ENCODE results near the gene BARHL1. TPM values are rescaled to one million over a fixed set of nuclear protein-coding genes. Genes with fewer than 3 reads are reported as not detected.

The BARHL1 gene
- polyA plus RNA-seq, 1 donor (not counting 4 experiments of a cell fraction or from before 2014, with no cell fraction given) = not detected

DNA sequence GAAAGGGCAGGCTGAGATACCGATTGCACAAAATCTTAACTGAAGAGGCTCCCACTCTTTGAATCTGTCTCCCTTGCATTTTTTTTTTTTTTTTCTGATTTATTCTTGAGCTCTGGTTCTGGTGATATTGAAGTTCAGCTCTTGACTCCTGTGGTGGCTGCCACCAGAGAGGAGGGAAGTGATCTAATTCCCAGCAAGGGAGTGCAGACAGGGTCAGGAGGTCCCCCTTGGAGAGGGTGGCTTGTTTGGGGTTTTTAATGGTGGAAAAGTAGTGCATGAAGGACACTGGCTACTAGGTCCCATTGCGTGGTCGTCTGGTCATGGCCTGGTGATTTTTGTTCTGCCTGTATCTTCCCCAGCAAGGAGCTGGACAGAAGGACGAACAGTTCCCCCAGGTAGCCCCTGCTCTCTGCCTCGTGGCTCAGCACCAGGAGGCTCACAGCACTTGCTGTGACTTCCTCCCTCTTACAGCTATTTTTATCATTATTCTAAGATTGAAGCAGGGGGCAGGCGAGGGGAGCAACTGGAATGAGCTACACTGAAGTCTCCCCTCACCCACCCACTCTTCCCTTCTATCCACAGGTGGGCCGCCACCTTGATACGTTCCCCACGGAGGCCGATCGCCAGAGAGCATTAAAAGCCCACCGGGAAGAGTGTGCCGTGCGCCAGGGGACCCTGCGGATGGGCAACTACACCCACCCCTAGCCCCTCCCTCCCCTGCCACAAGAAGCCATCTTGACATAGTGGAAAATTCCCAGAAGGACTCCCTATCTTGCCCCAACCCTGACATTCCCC, 10.4 kb upstream of the BARHL1 start:
- no peak overlapping the region for H3K27ac ChIP-seq (ENCODE audit: control insufficient read depth, insufficient read depth, low read length)
- DNase-seq (ENCODE audit: low read depth, low spot score) (no peak), FAIRE-seq (no peak)
- no peak overlapping the region for H2AFZ ChIP-seq (ENCODE audit: control insufficient read depth, low read length)
- H4K20me1 ChIP-seq (ENCODE audit: control insufficient read depth, extremely low read depth, insufficient read depth, low read length) = peaks cover 5% of the 10 kb centered on the region
- peaks cover 25% of the 10 kb centered on the region for H3K27me3 ChIP-seq (ENCODE audit: control insufficient read depth, extremely low read depth, insufficient read depth, low read length)
- dilution Hi-C loops (cut with MboI; ENCODE audit: extremely low pct_ligation_motif_present, low sequenced_read_pairs) = no loop called here
- no peak for TF ChIP-seq EZH2 (IDR thresholded peaks at IDR 0.05; ENCODE audit: low read length)
- TF ChIP-seq, protein P1, sequence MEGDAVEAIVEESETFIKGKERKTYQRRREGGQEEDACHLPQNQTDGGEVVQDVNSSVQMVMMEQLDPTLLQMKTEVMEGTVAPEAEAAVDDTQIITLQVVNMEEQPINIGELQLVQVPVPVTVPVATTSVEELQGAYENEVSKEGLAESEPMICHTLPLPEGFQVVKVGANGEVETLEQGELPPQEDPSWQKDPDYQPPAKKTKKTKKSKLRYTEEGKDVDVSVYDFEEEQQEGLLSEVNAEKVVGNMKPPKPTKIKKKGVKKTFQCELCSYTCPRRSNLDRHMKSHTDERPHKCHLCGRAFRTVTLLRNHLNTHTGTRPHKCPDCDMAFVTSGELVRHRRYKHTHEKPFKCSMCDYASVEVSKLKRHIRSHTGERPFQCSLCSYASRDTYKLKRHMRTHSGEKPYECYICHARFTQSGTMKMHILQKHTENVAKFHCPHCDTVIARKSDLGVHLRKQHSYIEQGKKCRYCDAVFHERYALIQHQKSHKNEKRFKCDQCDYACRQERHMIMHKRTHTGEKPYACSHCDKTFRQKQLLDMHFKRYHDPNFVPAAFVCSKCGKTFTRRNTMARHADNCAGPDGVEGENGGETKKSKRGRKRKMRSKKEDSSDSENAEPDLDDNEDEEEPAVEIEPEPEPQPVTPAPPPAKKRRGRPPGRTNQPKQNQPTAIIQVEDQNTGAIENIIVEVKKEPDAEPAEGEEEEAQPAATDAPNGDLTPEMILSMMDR (optimal IDR thresholded peaks at IDR 0.05 in 1 of 3, IDR thresholded peaks at IDR 0.05 in 1 of 3, conservative IDR thresholded peaks at IDR 0.05 in 1 of 3; ENCODE audit: extremely low read depth in 1 of 3, insufficient read depth in 2 of 3, low read length in 3 of 3) = no peak
- no peaks in the 10 kb centered on the region for H3K4me1 ChIP-seq (ENCODE audit: control insufficient read depth, extremely low read depth, insufficient read depth, low read length)
- no peaks in the 10 kb centered on the region for H3K9me1 ChIP-seq (ENCODE audit: control insufficient read depth, extremely low read depth, insufficient read depth, low read length)
- H3K79me2 ChIP-seq (ENCODE audit: control insufficient read depth, insufficient read depth, low read length) = no peaks in the 10 kb centered on the region
- H3K36me3 ChIP-seq (ENCODE audit: control insufficient read depth in 2 of 2, extremely low read depth in 1 of 2, insufficient read depth in 2 of 2, low read length in 2 of 2) = no peaks in the 10 kb centered on the region
- H3K4me3 ChIP-seq (ENCODE audit: control insufficient read depth in 2 of 3, extremely low read depth in 1 of 3, insufficient read depth in 2 of 3, low read depth in 1 of 3, low read length in 3 of 3) = no peak overlapping the region
- no peak overlapping the region for H3K4me2 ChIP-seq (ENCODE audit: control insufficient read depth, extremely low read depth, insufficient read depth, low read depth, low read length)
- no peaks in the 10 kb centered on the region for H3K9me3 ChIP-seq (ENCODE audit: control insufficient read depth, low read depth, low read length)
- H3K9ac ChIP-seq (ENCODE audit: control insufficient read depth, extremely low read depth, insufficient read depth, low read length) = no peak overlapping the region

DNA sequence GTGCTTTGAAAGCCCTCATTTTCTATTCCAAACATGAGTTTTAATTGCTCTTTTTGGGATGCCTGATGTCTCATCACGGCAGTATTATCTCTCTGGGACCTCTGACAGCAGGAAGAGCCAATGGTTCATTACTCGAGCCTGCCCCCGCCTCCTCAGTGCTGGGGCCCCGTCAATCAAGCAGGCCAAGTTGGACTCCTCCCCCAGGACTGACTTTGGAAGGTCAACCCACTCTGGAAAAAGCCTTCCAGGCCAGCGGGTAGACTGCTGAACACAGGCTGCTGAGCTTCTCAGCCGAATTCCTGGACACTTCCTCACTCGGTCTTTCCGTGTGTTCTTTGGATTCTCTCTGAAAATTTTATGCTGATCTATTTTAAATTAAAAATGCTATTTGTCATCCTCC, 9.5 kb upstream of the BARHL1 start:
- dilution Hi-C loops (cut with MboI; ENCODE audit: extremely low pct_ligation_motif_present, low sequenced_read_pairs) = no loop called here
- FAIRE-seq = no peak

More for the DNA sequence above, 9.5 kb upstream of the BARHL1 start:
- H3K4me2 ChIP-seq (ENCODE audit: control insufficient read depth, extremely low read depth, insufficient read depth, low read depth, low read length) = no peak overlapping the region
- no peaks in the 10 kb centered on the region for H3K4me1 ChIP-seq (ENCODE audit: control insufficient read depth, extremely low read depth, insufficient read depth, low read length)
- no peaks in the 10 kb centered on the region for H3K9me3 ChIP-seq (ENCODE audit: control insufficient read depth, low read depth, low read length)
- no peak for DNase-seq (ENCODE audit: low read depth, low spot score)
- peaks cover 32% of the 10 kb centered on the region for H3K27me3 ChIP-seq (ENCODE audit: control insufficient read depth, extremely low read depth, insufficient read depth, low read length)
- no peak overlapping the region for H3K4me3 ChIP-seq (ENCODE audit: control insufficient read depth in 2 of 3, extremely low read depth in 1 of 3, insufficient read depth in 2 of 3, low read depth in 1 of 3, low read length in 3 of 3)
- peaks cover 5% of the 10 kb centered on the region for H4K20me1 ChIP-seq (ENCODE audit: control insufficient read depth, extremely low read depth, insufficient read depth, low read length)
- H3K36me3 ChIP-seq (ENCODE audit: control insufficient read depth in 2 of 2, extremely low read depth in 1 of 2, insufficient read depth in 2 of 2, low read length in 2 of 2) = no peaks in the 10 kb centered on the region
- no peak overlapping the region for H3K27ac ChIP-seq (ENCODE audit: control insufficient read depth, insufficient read depth, low read length)
- no peak overlapping the region for H2AFZ ChIP-seq (ENCODE audit: control insufficient read depth, low read length)
- no peaks in the 10 kb centered on the region for H3K79me2 ChIP-seq (ENCODE audit: control insufficient read depth, insufficient read depth, low read length)
- TF ChIP-seq EZH2 (IDR thresholded peaks at IDR 0.05; ENCODE audit: low read length) = no peak
- TF ChIP-seq, protein P1 (optimal IDR thresholded peaks at IDR 0.05 in 1 of 3, IDR thresholded peaks at IDR 0.05 in 1 of 3, conservative IDR thresholded peaks at IDR 0.05 in 1 of 3; ENCODE audit: extremely low read depth in 1 of 3, insufficient read depth in 2 of 3, low read length in 3 of 3) = no peak
- H3K9me1 ChIP-seq (ENCODE audit: control insufficient read depth, extremely low read depth, insufficient read depth, low read length) = no peaks in the 10 kb centered on the region
- no peak overlapping the region for H3K9ac ChIP-seq (ENCODE audit: control insufficient read depth, extremely low read depth, insufficient read depth, low read length)
